Loucy (cell line): ENCODE data around the gene PLCD3.
A peak's percentile ranks its signal among the peaks of the same experiment; 100 is the strongest.

Experiments
- H2AFZ ChIP-seq: fragments of 200-600 bp; sonication (generic); 2 replicates; pipeline ENCODE4 v1.6.0; 2016; ENCODE audit warnings: antibody characterized with exemption, mild to moderate bottlenecking, low read length, moderate library complexity
- H3F3A ChIP-seq: fragments of 200-600 bp; 2 replicates; pipeline ENCODE4 v1.6.0; 2016; ENCODE audit warnings: antibody characterized with exemption, low read depth, mild to moderate bottlenecking
- H3K27me3 ChIP-seq: fragments of 200-600 bp; sonication (generic); 2 replicates; pipeline ENCODE4 v1.6.1; 2014; ENCODE audit warnings: low read length, mild to moderate bottlenecking; ENCODE audit not compliant: insufficient read depth, poor library complexity, severe bottlenecking
- H3K36me3 ChIP-seq: fragments of 200-600 bp; sonication (generic); 2 replicates; pipeline ENCODE4 v1.6.1; 2016; ENCODE audit warnings: low read length; ENCODE audit not compliant: insufficient read depth
- H3K4me1 ChIP-seq: fragments of 200-600 bp; sonication (generic); 2 replicates; pipeline ENCODE4 v1.5.1; 2014; ENCODE audit warnings: low read length, mild to moderate bottlenecking; ENCODE audit not compliant: insufficient read depth, poor library complexity, severe bottlenecking
- H3K4me2 ChIP-seq: fragments of 200-600 bp; sonication (generic); 2 replicates; pipeline ENCODE4 v1.6.0; 2014; ENCODE audit warnings: antibody characterized with exemption, low read length, low read depth, mild to moderate bottlenecking; ENCODE audit not compliant: poor library complexity, severe bottlenecking
- H3K4me3 ChIP-seq: fragments of 200-600 bp; sonication (generic); 2 replicates; pipeline ENCODE4 v1.5.1; 2014; ENCODE audit warnings: low read length, mild to moderate bottlenecking, mixed read lengths; ENCODE audit not compliant: poor library complexity, severe bottlenecking
- H3K79me2 ChIP-seq: fragments of 200-600 bp; sonication (generic); 2 replicates; pipeline ENCODE4 v1.6.1; 2014; ENCODE audit warnings: low read length; ENCODE audit not compliant: insufficient read depth
- H3K9ac ChIP-seq: fragments of 200-600 bp; sonication (generic); 2 replicates; pipeline ENCODE4 v1.6.0; 2014; ENCODE audit warnings: mild to moderate bottlenecking, low read depth, low read length, moderate library complexity; ENCODE audit not compliant: poor library complexity, severe bottlenecking
- H3K9me2 ChIP-seq: fragments of 200-600 bp; sonication (generic); replicated peaks from 2 replicates; pipeline ENCODE4 v1.6.1; 2016; ENCODE audit warnings: low read depth, low read length, mixed read lengths
- H3K9me3 ChIP-seq: fragments of 200-600 bp; sonication (generic); 2 replicates; pipeline ENCODE4 v1.6.1; 2014; ENCODE audit warnings: mild to moderate bottlenecking, antibody characterized with exemption, low read length, low read depth; ENCODE audit not compliant: insufficient read depth
- H4K20me1 ChIP-seq: fragments of 200-600 bp; sonication (generic); 2 replicates; pipeline ENCODE4 v1.6.0; 2014; ENCODE audit warnings: antibody characterized with exemption, low read length, mild to moderate bottlenecking; ENCODE audit not compliant: insufficient read depth, poor library complexity, severe bottlenecking
- EZH2phosphoT487 ChIP-seq: fragments of 200-600 bp; IDR thresholded peaks from 2 replicates; pipeline ENCODE4 v1.6.1; 2018; ENCODE audit warnings: antibody characterized with exemption, mild to moderate bottlenecking, moderate library complexity, borderline replicate concordance
- TF ChIP-seq, protein P1 (sequence below): fragments of 200-600 bp; sonication (generic); conservative IDR thresholded peaks from 2 replicates; pipeline ENCODE4 v1.5.1; 2014; ENCODE audit warnings: mild to moderate bottlenecking, antibody characterized with exemption, low read length

PLCD3 gene

DNA sequence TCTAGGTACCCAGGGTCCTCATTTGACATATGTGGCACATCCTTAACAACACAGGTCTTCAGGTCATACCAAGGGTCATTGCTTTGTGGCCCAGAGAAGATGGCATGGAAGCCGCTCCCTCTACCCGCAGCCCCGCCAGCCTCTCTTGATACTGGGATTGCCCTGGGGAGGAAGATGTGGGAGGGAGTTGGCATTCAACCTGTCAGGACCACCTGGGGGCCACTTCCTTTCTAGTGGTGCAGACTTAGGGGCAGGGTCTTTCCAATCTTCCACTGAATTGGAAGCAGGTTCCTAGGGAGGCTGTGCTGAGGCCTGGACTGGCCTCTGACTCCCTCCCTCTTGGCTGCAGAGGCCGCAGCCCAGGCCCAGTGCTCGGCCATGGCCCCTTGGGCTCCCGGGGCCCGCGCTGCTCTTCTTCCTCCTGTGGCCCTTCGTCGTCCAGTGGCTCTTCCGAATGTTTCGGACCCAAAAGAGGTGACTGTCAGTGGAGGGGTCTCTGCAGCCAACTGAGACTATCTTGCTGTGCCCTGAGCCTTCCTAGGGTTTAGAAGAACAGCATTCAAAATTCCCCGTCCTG, 10.9 kb upstream of the PLCD3 start:
- H3K9me2 ChIP-seq, result no peaks in the 10 kb centered on the region
- H4K20me1 ChIP-seq, result no peaks in the 10 kb centered on the region
- no peak overlapping the region for H2AFZ ChIP-seq
- no peaks in the 10 kb centered on the region for H3K9me3 ChIP-seq
- H3K27me3 ChIP-seq, result no peaks in the 10 kb centered on the region
- peaks cover 12% of the 10 kb centered on the region for H3K4me1 ChIP-seq
- no peak overlapping the region for H3K4me3 ChIP-seq
- no peaks in the 10 kb centered on the region for H3K36me3 ChIP-seq
- no peak for TF ChIP-seq EZH2phosphoT487
- TF ChIP-seq, protein P1, sequence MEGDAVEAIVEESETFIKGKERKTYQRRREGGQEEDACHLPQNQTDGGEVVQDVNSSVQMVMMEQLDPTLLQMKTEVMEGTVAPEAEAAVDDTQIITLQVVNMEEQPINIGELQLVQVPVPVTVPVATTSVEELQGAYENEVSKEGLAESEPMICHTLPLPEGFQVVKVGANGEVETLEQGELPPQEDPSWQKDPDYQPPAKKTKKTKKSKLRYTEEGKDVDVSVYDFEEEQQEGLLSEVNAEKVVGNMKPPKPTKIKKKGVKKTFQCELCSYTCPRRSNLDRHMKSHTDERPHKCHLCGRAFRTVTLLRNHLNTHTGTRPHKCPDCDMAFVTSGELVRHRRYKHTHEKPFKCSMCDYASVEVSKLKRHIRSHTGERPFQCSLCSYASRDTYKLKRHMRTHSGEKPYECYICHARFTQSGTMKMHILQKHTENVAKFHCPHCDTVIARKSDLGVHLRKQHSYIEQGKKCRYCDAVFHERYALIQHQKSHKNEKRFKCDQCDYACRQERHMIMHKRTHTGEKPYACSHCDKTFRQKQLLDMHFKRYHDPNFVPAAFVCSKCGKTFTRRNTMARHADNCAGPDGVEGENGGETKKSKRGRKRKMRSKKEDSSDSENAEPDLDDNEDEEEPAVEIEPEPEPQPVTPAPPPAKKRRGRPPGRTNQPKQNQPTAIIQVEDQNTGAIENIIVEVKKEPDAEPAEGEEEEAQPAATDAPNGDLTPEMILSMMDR, result no peak
- H3K4me2 ChIP-seq, result peak overlapping the region; percentile 24
- H3K79me2 ChIP-seq, result peaks cover 11% of the 10 kb centered on the region; the same call in 1 of the 2 replicates
- H3K9ac ChIP-seq, result peak overlapping the region; percentile 18
- H3F3A ChIP-seq, result no peaks in the 10 kb centered on the region

DNA sequence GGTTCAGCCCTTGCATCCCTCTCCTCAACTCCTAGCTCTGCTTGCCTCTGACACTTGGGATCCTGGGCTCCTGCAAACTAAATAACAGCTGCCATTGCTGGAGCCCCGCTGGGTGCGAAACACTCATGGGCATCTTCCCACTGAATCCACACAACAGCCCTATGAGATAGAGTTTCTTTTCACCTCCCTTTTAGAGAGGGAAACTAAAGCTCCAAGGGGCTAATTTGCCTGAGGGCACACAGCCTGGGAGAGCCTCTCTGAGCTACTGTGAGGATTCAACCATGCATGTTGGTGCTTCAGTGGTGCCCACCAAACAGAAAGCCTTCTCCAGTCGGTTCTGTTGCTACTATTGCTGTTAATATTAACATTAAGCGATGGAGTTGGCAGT, 7.2 kb upstream of the PLCD3 start:
- Histone ChIP-seq H3K4me3 (no peak overlapping the region), H3F3A (no peaks in the 10 kb centered on the region), H3K36me3 (no peaks in the 10 kb centered on the region), H3K79me2 (peaks cover 14% of the 10 kb centered on the region; the same call in 1 of the 2 replicates), H2AFZ (no peak overlapping the region), H3K9ac (peak overlapping the region; percentile 16), H3K9me2 (no peaks in the 10 kb centered on the region), H3K9me3 (no peaks in the 10 kb centered on the region), H3K4me2 (no peak overlapping the region), H3K4me1 (peaks cover 11% of the 10 kb centered on the region), H3K27me3 (no peaks in the 10 kb centered on the region), H4K20me1 (no peaks in the 10 kb centered on the region)
- no peak for TF ChIP-seq EZH2phosphoT487
- TF ChIP-seq, protein P1, result no peak

DNA sequence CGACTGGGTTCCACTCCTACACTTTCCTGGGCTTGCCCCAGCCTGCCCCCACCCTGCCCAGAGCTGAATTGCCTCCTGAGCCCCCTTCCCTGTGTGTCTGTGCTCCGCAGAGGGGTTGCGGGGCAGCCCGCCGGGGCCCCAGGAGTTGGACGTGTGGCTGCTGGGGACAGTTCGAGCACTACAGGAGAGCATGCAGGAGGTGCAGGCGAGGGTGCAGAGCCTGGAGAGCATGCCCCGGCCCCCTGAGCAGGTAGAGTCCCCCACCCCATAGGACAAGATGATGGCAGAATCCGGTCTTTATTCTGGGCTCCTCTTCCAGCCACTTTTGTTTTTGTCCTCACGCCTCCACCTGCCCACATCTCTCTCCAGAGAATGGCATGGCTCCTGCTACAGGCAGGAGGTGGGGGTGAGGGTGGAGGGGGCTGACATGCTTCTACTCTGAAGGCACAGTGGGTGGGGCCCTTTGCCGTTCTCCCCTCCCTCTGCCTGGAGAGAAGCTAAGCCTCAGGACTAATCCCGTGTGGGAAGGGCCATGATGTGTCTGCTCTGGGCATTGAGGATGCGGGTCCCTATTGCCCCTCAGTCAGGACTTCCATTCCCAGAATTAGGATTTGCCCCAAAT, 6.7 kb upstream of the PLCD3 start:
- Histone ChIP-seq H3K36me3 (no peaks in the 10 kb centered on the region), H4K20me1 (no peaks in the 10 kb centered on the region), H3K4me3 (no peak overlapping the region), H3K4me1 (peaks cover 11% of the 10 kb centered on the region), H3K9me2 (no peaks in the 10 kb centered on the region), H3F3A (no peaks in the 10 kb centered on the region), H3K27me3 (no peaks in the 10 kb centered on the region), H2AFZ (no peak overlapping the region), H3K9ac (peak overlapping the region; percentile 16), H3K79me2 (peaks cover 14% of the 10 kb centered on the region; the same call in 1 of the 2 replicates), H3K9me3 (no peaks in the 10 kb centered on the region), H3K4me2 (no peak overlapping the region)
- no peak for TF ChIP-seq EZH2phosphoT487
- TF ChIP-seq, protein P1, result no peak
